K562 (cell line): ENCODE measurements around the gene PTPRG. TPM values are rescaled to one million over a fixed set of nuclear protein-coding genes. Genes with fewer than 3 reads are reported as not detected.

Experiments
- ATAC-seq: fragments of 200-7000 bp; cut with Tn5 transposase; 3 replicates; pipeline ENCODE4 v1.9.1; 2020; ENCODE audit warnings: moderate library complexity
- BruUV-seq: library from RNA; stranded (reverse); fragments of 400-500 nt; replicated peaks from 2 replicates; lab custom pipeline; 2021; lab: Mats Ljungman, UMichigan
- CTCF ChIA-PET: fragments of 300-600 bp; formaldehyde crosslinking; extraction: SDS; loops from one replicate; lab custom pipeline; 2021; ENCODE audit warnings: low intra/inter-chr PET ratio; lab: Yijun Ruan, JAX
- POLR2A ChIA-PET: fragments of 300-600, 350-650 bp; sonication (Branson Sonifier 250); formaldehyde crosslinking; extraction: SDS; loops from one replicate; lab custom pipeline; 2021; ENCODE audit warnings: antibody characterized with exemption, inconsistent platforms; lab: Yijun Ruan, JAX
- DNase-seq, 4 experiments: peaks; one replicate each; pipeline versions ENCODE4 v3.0.0 to v3.0.0-alpha.2; 2011 to 2018; ENCODE audit warnings: low spot score in 3 of 4, mixed read lengths in 3 of 4; ENCODE audit errors: extremely low read depth in 1 of 4
- FAIRE-seq: peaks from 2 replicates; lab custom pipeline; 2011; peaks lifted over from hg19 to GRCh38; lab: Jason Lieb, UNC
- H2AFZ ChIP-seq: 2 replicates; pipeline ENCODE4 v1.6.0; 2011; ENCODE audit warnings: low read depth, low read length, control low read depth, inconsistent platforms
- H3K27ac ChIP-seq: fragments of 200-600 bp; 3 replicates; pipeline ENCODE4 v1.8.0; 2011; ENCODE audit warnings: low read depth, mild to moderate bottlenecking, control low read depth, inconsistent platforms, low read length, moderate library complexity, mixed read lengths; ENCODE audit errors: extremely low read depth
- H3K27me3 ChIP-seq, 2 experiments: fragments of 300-600 bp in 1 of 2; 2 replicates in 1 of 2; 3 replicates in 1 of 2; pipeline versions ENCODE4 v1.6.0 to v1.8.0; 2011; ENCODE audit warnings: inconsistent platforms in 2 of 2, low read length in 2 of 2, mild to moderate bottlenecking in 1 of 2, mixed read lengths in 1 of 2, moderate library complexity in 1 of 2; ENCODE audit not compliant: control insufficient read depth in 2 of 2, insufficient read depth in 2 of 2
- H3K36me3 ChIP-seq: fragments of 300-600 bp; 3 replicates; pipeline ENCODE4 v1.8.0; 2011; ENCODE audit warnings: mild to moderate bottlenecking, low read length, inconsistent platforms; ENCODE audit not compliant: control insufficient read depth, insufficient read depth
- H3K4me1 ChIP-seq, 2 experiments: fragments of 200-600 bp in 1 of 2; replicated peaks in 1 of 2; 2 replicates in 1 of 2; 3 replicates in 1 of 2; pipeline versions ENCODE4 v1.5.1 to v1.8.0; 2011; ENCODE audit warnings: inconsistent platforms in 2 of 2, low read length in 2 of 2, mild to moderate bottlenecking in 1 of 2, mixed read lengths in 1 of 2, moderate library complexity in 1 of 2; ENCODE audit not compliant: control insufficient read depth in 2 of 2, insufficient read depth in 2 of 2
- H3K4me2 ChIP-seq: 2 replicates; pipeline ENCODE4 v1.6.1; 2011; ENCODE audit warnings: low read length, control low read depth, inconsistent platforms, mixed read lengths; ENCODE audit not compliant: insufficient read depth
- H3K4me3 ChIP-seq: fragments of 200-600 bp; sonication (generic), shearing (Covaris generic); 2 replicates; pipeline ENCODE4 v1.5.1; 2016; ENCODE audit warnings: control low read depth, inconsistent platforms
- H3K79me2 ChIP-seq: fragments of 200-600 bp; 3 replicates; pipeline ENCODE4 v1.8.0; 2011; ENCODE audit warnings: low read length, inconsistent platforms; ENCODE audit not compliant: control insufficient read depth, insufficient read depth
- H3K9ac ChIP-seq, 2 experiments: 2 replicates each; pipeline versions ENCODE4 v1.6.0 to v1.6.1; 2011; ENCODE audit warnings: low read depth in 2 of 2, low read length in 2 of 2, control low read depth in 1 of 2, inconsistent platforms in 1 of 2, mild to moderate bottlenecking in 1 of 2, mixed read lengths in 1 of 2; ENCODE audit not compliant: insufficient read depth in 1 of 2
- H3K9me1 ChIP-seq: one replicate; pipeline ENCODE4 v1.6.0; 2011; ENCODE audit warnings: inconsistent platforms, mild to moderate bottlenecking, low read length, moderate library complexity; ENCODE audit not compliant: control insufficient read depth, insufficient read depth
- H3K9me3 ChIP-seq: replicated peaks from 2 replicates; pipeline ENCODE4 v1.5.1; 2011; ENCODE audit warnings: low read depth, low read length, inconsistent platforms; ENCODE audit not compliant: control insufficient read depth, insufficient read depth
- H4K20me1 ChIP-seq: replicated peaks from 2 replicates; pipeline ENCODE4 v1.6.1; 2011; ENCODE audit warnings: low read length, inconsistent platforms, mixed read lengths; ENCODE audit not compliant: control insufficient read depth, insufficient read depth
- ARID2 ChIP-seq: fragments of 450-650 bp; IDR thresholded peaks from 2 replicates; pipeline ENCODE4 v1.6.1; 2017; ENCODE audit warnings: antibody characterized with exemption, mild to moderate bottlenecking
- CBFA2T2 ChIP-seq: fragments of 450-650 bp; conservative IDR thresholded peaks from 2 replicates; pipeline ENCODE4 v1.6.1; 2017; ENCODE audit warnings: mild to moderate bottlenecking
- ESRRB ChIP-seq: fragments of 250-450 bp; sonication (Bioruptor Pico); IDR thresholded peaks from 2 replicates; pipeline ENCODE4 v1.5.0; 2020; ENCODE audit warnings: mild to moderate bottlenecking, moderate library complexity, borderline replicate concordance
- KLF16 ChIP-seq: IDR thresholded peaks from 2 replicates; pipeline ENCODE4 v1.6.1; 2016; ENCODE audit warnings: antibody characterized with exemption
- PTBP1 ChIP-seq: fragments of 200-400 bp; formaldehyde crosslinking; IDR thresholded peaks from 2 replicates; pipeline ENCODE4 v1.6.1; 2017; ENCODE audit warnings: low read depth, low read length
- SIX5 ChIP-seq, 2 experiments: IDR thresholded peaks; 2 replicates each; pipeline ENCODE4 v1.6.1; 2011; ENCODE audit warnings: low read length in 2 of 2, borderline replicate concordance in 1 of 2, low read depth in 1 of 2, mild to moderate bottlenecking in 1 of 2, moderate library complexity in 1 of 2; ENCODE audit not compliant: insufficient read depth in 1 of 2
- TBL1XR1 ChIP-seq, 2 experiments: IDR thresholded peaks; 2 replicates each; pipeline ENCODE4 v1.6.1; 2012; ENCODE audit warnings: improper control_type of control experiment in 2 of 2, low read length in 2 of 2, mild to moderate bottlenecking in 1 of 2
- ZNF41 ChIP-seq: fragments of 250-450 bp; sonication (Bioruptor Pico); conservative IDR thresholded peaks from 2 replicates; pipeline ENCODE4 v1.4.0; 2020; ENCODE audit warnings: mild to moderate bottlenecking
- ZSCAN29 ChIP-seq: fragments of 450-650 bp; IDR thresholded peaks from 2 replicates; pipeline ENCODE4 v1.6.1; 2017
- WGBS: fragments of 100-300 bp; shearing (Covaris generic); methylation state at CpG from one replicate; pipeline ENCODE4 v1.1.6; 2016; ENCODE audit warnings: low coverage, mixed read lengths; ENCODE audit not compliant: insufficient coverage; ENCODE audit errors: missing lambda C conversion rate; 5-methylcytosine and 5-hydroxymethylcytosine counted together
- in situ Hi-C: fragments of 300-500 bp; cut with MboI; formaldehyde crosslinking; loops from 4 replicates; pipeline ENCODE4 v1.15.0; 2018; ENCODE audit warnings: inconsistent platforms, mixed read lengths
- intact Hi-C: fragments of 100-400 bp; cut with micrococcal nuclease; formaldehyde crosslinking; loops from 2 replicates; pipeline ENCODE4 v1.14.2; 2022
- polyA plus RNA-seq, 8 experiments: library from polyadenylated mRNA; depleted of rRNA in 4 of 8; stranded (reverse) in 5 of 8; unstranded in 3 of 8; fragments of >200 nt; fragmentation: Nextera tagmentation in 2 of 8; fragmentation: Illumina TruSeq in 1 of 8; extraction: Ambion mirVana in 2 of 8; extraction: Trizol in 1 of 8; gene quantifications; 2 replicates each; pipeline versions ENCODE4 v1.2.1 to v1.2.3, GENCODE V29; 2011 to 2014; ENCODE audit warnings: inconsistent platforms in 1 of 8, missing spikeins in 1 of 8
- total RNA-seq, 7 experiments: library from RNA; depleted of rRNA in 6 of 7; stranded (reverse); fragments of >200 nt in 6 of 7; fragmentation: Illumina TruSeq in 2 of 7; extraction: Trizol in 2 of 7; gene quantifications; 2 replicates each; pipeline versions ENCODE4 v1.2.1 to v1.2.3, GENCODE V29; 2011 to 2021; ENCODE audit warnings: low replicate concordance in 1 of 7
- TF ChIP-seq, protein P1 (sequence below): fragments of 450-650 bp; IDR thresholded peaks from one replicate; pipeline ENCODE4 v1.6.1; 2018; ENCODE audit warnings: mild to moderate bottlenecking, moderate library complexity; ENCODE audit not compliant: partially characterized antibody
- TF ChIP-seq, protein P2 (sequence below), 3 experiments: fragments of 200-800 bp in 1 of 3; fragments of 250-450 bp in 1 of 3; fragments of 450-650 bp in 1 of 3; sonication (Bioruptor Pico) in 1 of 3; sonication (Bioruptor generic) in 1 of 3; formaldehyde crosslinking in 1 of 3; IDR thresholded peaks; 2 replicates each; pipeline versions ENCODE4 v1.6.1 to v1.8.0; 2016 to 2022; ENCODE audit warnings: mild to moderate bottlenecking in 2 of 3, missing genetic modification characterization in 2 of 3, missing compliant biosample characterization in 1 of 3, moderate library complexity in 1 of 3

Gene PTPRG
- total and polyA plus RNA-seq, 9 of the 15 experiments (the other 6 are each of a cell fraction or from before 2014, with no cell fraction given) = 0.16 TPM; not detected in 8

DNA sequence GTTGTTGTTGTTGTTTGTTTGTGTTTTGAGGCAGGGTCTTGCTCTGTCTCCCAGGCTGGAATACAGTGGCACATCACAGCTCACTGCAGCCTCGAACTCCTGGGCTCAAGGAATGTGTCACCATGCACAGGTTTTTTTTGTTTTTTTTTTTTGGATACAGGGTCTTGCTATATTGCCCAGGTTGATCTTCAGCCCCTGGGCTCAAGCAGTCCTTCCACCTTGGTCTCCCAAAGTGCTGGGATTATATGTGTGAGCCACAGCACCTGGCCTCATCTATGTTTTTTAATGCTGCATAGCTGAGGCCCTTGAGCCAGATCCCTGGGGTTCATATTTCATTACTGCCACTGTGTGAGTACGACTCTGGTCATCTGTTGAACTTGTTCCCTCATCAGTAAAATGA, 459.3 kb downstream of the PTPRG start (continued):
- TF ChIP-seq, protein P1, sequence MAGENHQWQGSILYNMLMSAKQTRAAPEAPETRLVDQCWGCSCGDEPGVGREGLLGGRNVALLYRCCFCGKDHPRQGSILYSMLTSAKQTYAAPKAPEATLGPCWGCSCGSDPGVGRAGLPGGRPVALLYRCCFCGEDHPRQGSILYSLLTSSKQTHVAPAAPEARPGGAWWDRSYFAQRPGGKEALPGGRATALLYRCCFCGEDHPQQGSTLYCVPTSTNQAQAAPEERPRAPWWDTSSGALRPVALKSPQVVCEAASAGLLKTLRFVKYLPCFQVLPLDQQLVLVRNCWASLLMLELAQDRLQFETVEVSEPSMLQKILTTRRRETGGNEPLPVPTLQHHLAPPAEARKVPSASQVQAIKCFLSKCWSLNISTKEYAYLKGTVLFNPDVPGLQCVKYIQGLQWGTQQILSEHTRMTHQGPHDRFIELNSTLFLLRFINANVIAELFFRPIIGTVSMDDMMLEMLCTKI = no peak
- TF ChIP-seq ZSCAN29 = no peak
- no peak for TF ChIP-seq KLF16
- no peak for TF ChIP-seq ESRRB
- no peak for TF ChIP-seq CBFA2T2
- TF ChIP-seq TBL1XR1 (IDR thresholded peaks at IDR 0.05; ENCODE audit: low read length in 2 of 2) = no peak
- TF ChIP-seq ZNF41 (CRISPR knock-in tag) = no peak
- no peak for TF ChIP-seq PTBP1
- no peak for TF ChIP-seq ARID2
- TF ChIP-seq, all 486 proteins: peak for 0

DNA sequence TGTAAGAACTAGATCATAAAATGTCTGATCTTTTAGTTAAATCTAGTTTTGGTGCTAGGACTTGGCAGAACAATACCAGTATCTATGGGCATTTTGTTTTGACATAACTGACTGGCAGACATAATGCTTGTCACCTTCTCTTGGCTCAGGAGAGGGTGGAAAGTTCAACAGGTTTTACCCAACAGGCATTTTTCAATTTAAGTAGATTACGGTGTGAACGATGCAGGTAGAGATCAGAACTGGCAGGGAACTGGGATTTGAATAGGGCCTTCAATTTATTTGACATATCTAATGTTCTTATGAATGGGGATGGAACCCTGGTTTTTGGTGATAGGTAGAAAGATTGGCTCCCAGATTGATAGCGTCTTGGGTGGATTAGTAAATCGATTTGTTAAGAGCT, 460.9 kb downstream of the PTPRG start:
- no peaks in the 10 kb centered on the region for H3K4me1 ChIP-seq
- H3K27ac ChIP-seq = no peak overlapping the region
- H3K4me2 ChIP-seq = no peak overlapping the region
- H3K4me3 ChIP-seq = no peak overlapping the region
- in situ Hi-C loops = no loop called here
- TF ChIP-seq, protein P2, sequence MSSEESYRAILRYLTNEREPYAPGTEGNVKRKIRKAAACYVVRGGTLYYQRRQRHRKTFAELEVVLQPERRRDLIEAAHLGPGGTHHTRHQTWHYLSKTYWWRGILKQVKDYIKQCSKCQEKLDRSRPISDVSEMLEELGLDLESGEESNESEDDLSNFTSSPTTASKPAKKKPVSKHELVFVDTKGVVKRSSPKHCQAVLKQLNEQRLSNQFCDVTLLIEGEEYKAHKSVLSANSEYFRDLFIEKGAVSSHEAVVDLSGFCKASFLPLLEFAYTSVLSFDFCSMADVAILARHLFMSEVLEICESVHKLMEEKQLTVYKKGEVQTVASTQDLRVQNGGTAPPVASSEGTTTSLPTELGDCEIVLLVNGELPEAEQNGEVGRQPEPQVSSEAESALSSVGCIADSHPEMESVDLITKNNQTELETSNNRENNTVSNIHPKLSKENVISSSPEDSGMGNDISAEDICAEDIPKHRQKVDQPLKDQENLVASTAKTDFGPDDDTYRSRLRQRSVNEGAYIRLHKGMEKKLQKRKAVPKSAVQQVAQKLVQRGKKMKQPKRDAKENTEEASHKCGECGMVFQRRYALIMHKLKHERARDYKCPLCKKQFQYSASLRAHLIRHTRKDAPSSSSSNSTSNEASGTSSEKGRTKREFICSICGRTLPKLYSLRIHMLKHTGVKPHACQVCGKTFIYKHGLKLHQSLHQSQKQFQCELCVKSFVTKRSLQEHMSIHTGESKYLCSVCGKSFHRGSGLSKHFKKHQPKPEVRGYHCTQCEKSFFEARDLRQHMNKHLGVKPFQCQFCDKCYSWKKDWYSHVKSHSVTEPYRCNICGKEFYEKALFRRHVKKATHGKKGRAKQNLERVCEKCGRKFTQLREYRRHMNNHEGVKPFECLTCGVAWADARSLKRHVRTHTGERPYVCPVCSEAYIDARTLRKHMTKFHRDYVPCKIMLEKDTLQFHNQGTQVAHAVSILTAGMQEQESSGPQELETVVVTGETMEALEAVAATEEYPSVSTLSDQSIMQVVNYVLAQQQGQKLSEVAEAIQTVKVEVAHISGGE (CRISPR knock-in tag; IDR thresholded peaks at IDR 0.05) = peak in 1 of 3 experiments; percentile 51; a peak in 2 of 6 replicates
- no peak for TF ChIP-seq SIX5 (IDR thresholded peaks at IDR 0.05; ENCODE audit: borderline replicate concordance in 1 of 2, insufficient read depth in 1 of 2, low read depth in 1 of 2, low read length in 2 of 2)
- H2AFZ ChIP-seq = no peak overlapping the region
- WGBS = 0% methylated on average over 4 of the region's 4 CpGs
- no TSS peak for BruUV-seq
- no peak for ATAC-seq
- CTCF ChIA-PET = no interaction called here
- no peaks in the 10 kb centered on the region for H4K20me1 ChIP-seq
- H3K79me2 ChIP-seq = no peaks in the 10 kb centered on the region
- no peaks in the 10 kb centered on the region for H3K9me1 ChIP-seq
- no peaks in the 10 kb centered on the region for H3K36me3 ChIP-seq
- DNase-seq = no peak
- POLR2A ChIA-PET = no interaction called here
- no peak overlapping the region for H3K9ac ChIP-seq
- H3K27me3 ChIP-seq = no peaks in the 10 kb centered on the region
- H3K9me3 ChIP-seq = no peaks in the 10 kb centered on the region
- FAIRE-seq = no peak
- intact Hi-C loops = no loop called here
